SK-N-SH (cell line): ENCODE results near the gene NFIX. TPM values are rescaled to one million over a fixed set of nuclear protein-coding genes. Genes with fewer than 3 reads are reported as not detected.

Experiments
- CTCF ChIA-PET: fragments of 300-600, 350-600 bp; formaldehyde crosslinking; extraction: SDS; loops from one replicate; lab custom pipeline; 2021; lab: Yijun Ruan, JAX
- POLR2A ChIA-PET: fragments of 350-600 bp; sonication (Branson Sonifier 250); formaldehyde crosslinking; extraction: SDS; loops from one replicate; lab custom pipeline; 2020; ENCODE audit warnings: antibody characterized with exemption, inconsistent platforms; lab: Yijun Ruan, JAX
- DNase-seq: peaks from one replicate; pipeline ENCODE4 v3.0.0; 2012
- H2AFZ ChIP-seq: fragments of 200-600 bp; sonication (generic); 2 replicates; pipeline ENCODE4 v1.8.1; 2016; ENCODE audit warnings: antibody characterized with exemption, mild to moderate bottlenecking, low read depth
- H3F3A ChIP-seq: fragments of 200-600 bp; sonication (generic); replicated peaks from 2 replicates; pipeline ENCODE3; 2016; ENCODE audit warnings: antibody characterized with exemption, mild to moderate bottlenecking; ENCODE audit not compliant: insufficient read depth
- H3K27ac ChIP-seq, 2 experiments: fragments of 200-500 bp in 1 of 2; fragments of 200-600 bp in 1 of 2; sonication (Bioruptor generic) in 1 of 2; sonication (generic), shearing (Covaris generic) in 1 of 2; 2 replicates each; pipeline versions ENCODE4 v1.5.1 to v1.6.1; 2014 to 2016; ENCODE audit warnings: low read depth in 2 of 2, inconsistent platforms in 1 of 2, low read length in 1 of 2, mild to moderate bottlenecking in 1 of 2, mixed read lengths in 1 of 2
- H3K27me3 ChIP-seq: fragments of 200-600 bp; sonication (generic), shearing (Covaris generic); 2 replicates; pipeline ENCODE4 v1.6.1; 2016; ENCODE audit warnings: mixed run types; ENCODE audit not compliant: insufficient read depth
- H3K36me3 ChIP-seq, 2 experiments: fragments of 200-500 bp in 1 of 2; fragments of 200-600 bp in 1 of 2; sonication (Bioruptor generic) in 1 of 2; sonication (generic) in 1 of 2; replicated peaks in 1 of 2; 2 replicates each; pipeline versions ENCODE3 to v1.5.1; 2014 to 2016; ENCODE audit warnings: low read length in 1 of 2, mild to moderate bottlenecking in 1 of 2; ENCODE audit not compliant: insufficient read depth in 2 of 2, control insufficient read depth in 1 of 2
- H3K4me1 ChIP-seq, 2 experiments: fragments of 200-500 bp in 1 of 2; fragments of 200-600 bp in 1 of 2; sonication (Bioruptor generic) in 1 of 2; sonication (generic), shearing (Covaris generic) in 1 of 2; 2 replicates each; pipeline versions ENCODE4 v1.5.1 to v1.6.1; 2014 to 2016; ENCODE audit warnings: low read depth in 1 of 2, low read length in 1 of 2, mixed run types in 1 of 2; ENCODE audit not compliant: insufficient read depth in 2 of 2, control insufficient read depth in 1 of 2
- H3K4me2 ChIP-seq: fragments of 200-600 bp; sonication (generic), shearing (Covaris generic); 2 replicates; pipeline ENCODE4 v1.6.1; 2017; ENCODE audit warnings: mixed run types
- H3K4me3 ChIP-seq, 2 experiments: fragments of 200-500 bp in 1 of 2; fragments of 200-600 bp in 1 of 2; sonication (Bioruptor generic) in 1 of 2; sonication (generic), shearing (Covaris generic) in 1 of 2; 2 replicates each; pipeline versions ENCODE4 v1.5.1 to v1.8.1; 2014 to 2016; ENCODE audit warnings: low read depth in 2 of 2, inconsistent platforms in 1 of 2, low read length in 1 of 2, mild to moderate bottlenecking in 1 of 2, mixed read lengths in 1 of 2, moderate library complexity in 1 of 2
- H3K79me2 ChIP-seq: fragments of 200-600 bp; sonication (generic); 2 replicates; pipeline ENCODE4 v1.8.1; 2017; ENCODE audit warnings: mild to moderate bottlenecking; ENCODE audit not compliant: insufficient read depth
- H3K9ac ChIP-seq: fragments of 200-600 bp; sonication (generic); 2 replicates; pipeline ENCODE4 v1.6.1; 2017; ENCODE audit warnings: mixed run types
- H3K9me2 ChIP-seq: fragments of 200-600 bp; sonication (generic); 2 replicates; pipeline ENCODE4 v1.6.1; 2017; ENCODE audit warnings: mixed run types
- H3K9me3 ChIP-seq: fragments of 200-600 bp; sonication (generic); 2 replicates; pipeline ENCODE4 v1.6.1; 2017; ENCODE audit warnings: mixed run types, mild to moderate bottlenecking, moderate library complexity
- H4K20me1 ChIP-seq: fragments of 200-600 bp; sonication (generic); 2 replicates; pipeline ENCODE4 v1.6.1; 2017; ENCODE audit warnings: mild to moderate bottlenecking, mixed run types; ENCODE audit not compliant: insufficient read depth
- CHD2 ChIP-seq: fragments of 150-350 bp; IDR thresholded peaks from 2 replicates; pipeline ENCODE4 v1.6.1; 2018; ENCODE audit warnings: low read length; ENCODE audit not compliant: partially characterized antibody
- CTCF ChIP-seq: fragments of 200-600 bp; sonication (generic); IDR thresholded peaks from 2 replicates; pipeline ENCODE4 v1.6.1; 2017; ENCODE audit warnings: antibody characterized with exemption, mild to moderate bottlenecking, moderate library complexity
- FOSL2 ChIP-seq: IDR thresholded peaks from 2 replicates; pipeline ENCODE4 v1.4.0; 2012; ENCODE audit warnings: low read depth, mild to moderate bottlenecking, moderate library complexity, borderline replicate concordance
- FOXM1 ChIP-seq: IDR thresholded peaks from 2 replicates; pipeline ENCODE4 v1.4.0; 2012; ENCODE audit warnings: low read depth, mild to moderate bottlenecking
- GABPA ChIP-seq: IDR thresholded peaks from 2 replicates; pipeline ENCODE4 v1.4.0; 2012; ENCODE audit warnings: low read depth, mild to moderate bottlenecking
- GATA2 ChIP-seq: sonication (generic); formaldehyde crosslinking; IDR thresholded peaks from 2 replicates; pipeline ENCODE4 v1.5.0; 2020; ENCODE audit warnings: mild to moderate bottlenecking, missing genetic modification reagents
- JUND ChIP-seq: IDR thresholded peaks from 2 replicates; pipeline ENCODE4 v1.4.0; 2012
- MXI1 ChIP-seq: IDR thresholded peaks from 2 replicates; pipeline ENCODE4 v1.6.1; 2012; ENCODE audit warnings: mild to moderate bottlenecking, low read depth, low read length, improper control_type of control experiment
- NFIC ChIP-seq: IDR thresholded peaks from 2 replicates; pipeline ENCODE4 v1.4.0; 2012; ENCODE audit warnings: borderline replicate concordance
- RCOR1 ChIP-seq: fragments of 150-350 bp; IDR thresholded peaks from 2 replicates; pipeline ENCODE4 v1.6.1; 2017; ENCODE audit warnings: antibody characterized with exemption, low read length
- RFX5 ChIP-seq: IDR thresholded peaks from 2 replicates; pipeline ENCODE4 v1.6.1; 2012; ENCODE audit warnings: mild to moderate bottlenecking, improper control_type of control experiment, low read length
- SIN3A ChIP-seq: IDR thresholded peaks from 2 replicates; pipeline ENCODE4 v1.6.1; 2012; ENCODE audit warnings: low read depth, mild to moderate bottlenecking, low read length, moderate library complexity, borderline replicate concordance
- TAF1 ChIP-seq: IDR thresholded peaks from 2 replicates; pipeline ENCODE4 v1.6.1; 2012; ENCODE audit warnings: low read depth, mild to moderate bottlenecking, low read length, moderate library complexity, borderline replicate concordance
- TCF12 ChIP-seq: IDR thresholded peaks from 2 replicates; pipeline ENCODE4 v1.4.0; 2012
- USF2 ChIP-seq: fragments of 150-350 bp; IDR thresholded peaks from 2 replicates; pipeline ENCODE4 v1.6.1; 2017; ENCODE audit warnings: antibody characterized with exemption, low read length, low read depth, borderline replicate concordance
- YY1 ChIP-seq: IDR thresholded peaks from 2 replicates; pipeline ENCODE4 v1.4.0; 2012; ENCODE audit warnings: low read depth, mild to moderate bottlenecking
- ZBTB33 ChIP-seq: IDR thresholded peaks from 2 replicates; pipeline ENCODE4 v1.4.0; 2012; ENCODE audit warnings: low read depth, borderline replicate concordance
- WGBS: methylation state at CpG from one replicate; pipeline ENCODE4 v1.1.6; 2017; ENCODE audit warnings: low lambda C conversion rate; 5-methylcytosine and 5-hydroxymethylcytosine counted together
- polyA plus RNA-seq, 3 experiments: library from polyadenylated mRNA; depleted of rRNA; stranded (reverse); fragments of >200 nt; gene quantifications; 2 replicates each; pipeline ENCODE4 v1.2.3, GENCODE V29; 2012

The NFIX gene
- polyA plus RNA-seq, 1 of the 3 experiments (the other 2 are of a cell fraction): 14.8 TPM

- POLR2A ChIA-PET: interaction anchor here (1.0 to 1.7 kb wide), 3 partner anchors 15 to 115 kb away, joined by 3 to 5 read pairs (median 3); no protein-coding TSS in a partner anchor
- no peak for DNase-seq
Measured at GRCh38 chr19:13092606-13093235, 97.4 kb downstream of the NFIX start.

More at GRCh38 chr19:13092606-13093235, 97.4 kb downstream of the NFIX start:
- no peak overlapping the region for H2AFZ ChIP-seq
- CTCF ChIA-PET: interaction anchor here (0.9 to 9.2 kb wide), 14 partner anchors 12 to 160 kb away, joined by 3 to 603 read pairs (median 14); partner anchors contain the start of genes DAND5, FARSA, LYL1 and NACC1
- TF ChIP-seq GATA2 (CRISPR knock-in tag) (no peak), GABPA (no peak), CTCF (no peak), TAF1 (no peak), YY1 (no peak), MXI1 (no peak), SIN3A (no peak), NFIC (no peak), FOXM1 (no peak), ZBTB33 (no peak), TCF12 (no peak), FOSL2 (no peak), JUND (no peak), CHD2 (no peak), RCOR1 (no peak), USF2 (no peak), RFX5 (no peak)
- TF ChIP-seq, all 33 proteins: peak for 0
- H3K9ac ChIP-seq: no peak overlapping the region
- H3K9me2 ChIP-seq: no peaks in the 10 kb centered on the region
- peak overlapping the region; percentile 79 to 99; a peak in 3 of 4 replicates for H3K27ac ChIP-seq
- H3K27me3 ChIP-seq: no peaks in the 10 kb centered on the region
- H3K4me2 ChIP-seq: no peak overlapping the region; the same call in 1 of the 2 replicates
- H3K36me3 ChIP-seq: peaks cover 0 to 6% of the 10 kb centered on the region in 2 experiments
- no peaks in the 10 kb centered on the region for H3K9me3 ChIP-seq
- H3K4me1 ChIP-seq: peaks cover 19 to 76% of the 10 kb centered on the region in 2 experiments
- H3K79me2 ChIP-seq: no peaks in the 10 kb centered on the region
- no peaks in the 10 kb centered on the region for H4K20me1 ChIP-seq
- WGBS: 65% methylated on average over 7 of the region's 14 CpGs
- H3F3A ChIP-seq: no peaks in the 10 kb centered on the region
- no peak overlapping the region for H3K4me3 ChIP-seq
